ENCODE results near the gene NCBP1. TPM values are rescaled to one million over a fixed set of nuclear protein-coding genes. Genes with fewer than 3 reads are reported as not detected.

Gene NCBP1
- total and polyA plus RNA-seq, 9 of the 15 experiments (the other 6 are each of a cell fraction or from before 2014, with no cell fraction given), result 29.4 to 69.7 (median 57.5) TPM

GRCh38 chr9:97632985-97633858, at the start of gene NCBP1, which contains the start of gene TSTD2 (continued):
- TF ChIP-seq E2F6 (IDR thresholded peaks at IDR 0.05; ENCODE audit: borderline replicate concordance in 1 of 2, extremely low read depth in 1 of 2, insufficient read depth in 1 of 2, insufficient read length in 1 of 2, low read depth in 1 of 2, low read length in 1 of 2, poor library complexity in 1 of 2, severe bottlenecking in 1 of 2), result peak; percentile 89 to 96
- no peak for TF ChIP-seq ZNF778 (CRISPR knock-in tag; IDR thresholded peaks at IDR 0.05)
- peak; percentile 96 for TF ChIP-seq EP400 (IDR thresholded peaks at IDR 0.05)
- TF ChIP-seq CCNT2 (IDR thresholded peaks at IDR 0.05; ENCODE audit: borderline replicate concordance, extremely low read depth, insufficient read length, low read depth, low read length), result peak; percentile 82
- TF ChIP-seq ZNF146 (CRISPR knock-in tag; IDR thresholded peaks at IDR 0.05; ENCODE audit: unreplicated experiment), result no peak
- TF ChIP-seq NONO (IDR thresholded peaks at IDR 0.05; ENCODE audit: low read depth in 2 of 2, low read length in 1 of 2), result peak in 1 of 2 experiments; percentile 79; a peak in 1 of 4 replicates
- no peak for TF ChIP-seq ZNF347 (CRISPR knock-in tag; IDR thresholded peaks at IDR 0.05; ENCODE audit: low read depth)
- TF ChIP-seq HNRNPUL1 (IDR thresholded peaks at IDR 0.05; ENCODE audit: low read length), result no peak
- peak; percentile 95 for TF ChIP-seq KHSRP (IDR thresholded peaks at IDR 0.05)
- TF ChIP-seq ZEB2 (IDR thresholded peaks at IDR 0.05), result no peak
- TF ChIP-seq HDGF (IDR thresholded peaks at IDR 0.05), result no peak
- no peak; the same call in 1 of the 2 replicates for TF ChIP-seq KDM2B (CRISPR knock-in tag; IDR thresholded peaks at IDR 0.05)
- no peak; the same call in 1 of the 2 replicates for TF ChIP-seq KAT7 (CRISPR knock-in tag; IDR thresholded peaks at IDR 0.05; ENCODE audit: borderline replicate concordance)
- TF ChIP-seq, protein P1, sequence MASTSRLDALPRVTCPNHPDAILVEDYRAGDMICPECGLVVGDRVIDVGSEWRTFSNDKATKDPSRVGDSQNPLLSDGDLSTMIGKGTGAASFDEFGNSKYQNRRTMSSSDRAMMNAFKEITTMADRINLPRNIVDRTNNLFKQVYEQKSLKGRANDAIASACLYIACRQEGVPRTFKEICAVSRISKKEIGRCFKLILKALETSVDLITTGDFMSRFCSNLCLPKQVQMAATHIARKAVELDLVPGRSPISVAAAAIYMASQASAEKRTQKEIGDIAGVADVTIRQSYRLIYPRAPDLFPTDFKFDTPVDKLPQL (IDR thresholded peaks at IDR 0.05; ENCODE audit: extremely low read depth, insufficient read length), result no peak
- TF ChIP-seq NCOA2 (IDR thresholded peaks at IDR 0.05; ENCODE audit: partially characterized antibody in 2 of 2), result no peak
- TF ChIP-seq, protein P2, sequence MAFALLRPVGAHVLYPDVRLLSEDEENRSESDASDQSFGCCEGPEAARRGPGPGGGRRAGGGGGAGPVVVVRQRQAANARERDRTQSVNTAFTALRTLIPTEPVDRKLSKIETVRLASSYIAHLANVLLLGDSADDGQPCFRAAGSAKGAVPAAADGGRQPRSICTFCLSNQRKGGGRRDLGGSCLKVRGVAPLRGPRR (CRISPR knock-in tag; IDR thresholded peaks at IDR 0.05), result no peak
- TF ChIP-seq ZNF12 (CRISPR knock-in tag; IDR thresholded peaks at IDR 0.05), result no peak; the same call in 1 of the 2 replicates
- no peak for TF ChIP-seq ZNF695 (CRISPR knock-in tag; IDR thresholded peaks at IDR 0.05)
- TF ChIP-seq, protein P3, sequence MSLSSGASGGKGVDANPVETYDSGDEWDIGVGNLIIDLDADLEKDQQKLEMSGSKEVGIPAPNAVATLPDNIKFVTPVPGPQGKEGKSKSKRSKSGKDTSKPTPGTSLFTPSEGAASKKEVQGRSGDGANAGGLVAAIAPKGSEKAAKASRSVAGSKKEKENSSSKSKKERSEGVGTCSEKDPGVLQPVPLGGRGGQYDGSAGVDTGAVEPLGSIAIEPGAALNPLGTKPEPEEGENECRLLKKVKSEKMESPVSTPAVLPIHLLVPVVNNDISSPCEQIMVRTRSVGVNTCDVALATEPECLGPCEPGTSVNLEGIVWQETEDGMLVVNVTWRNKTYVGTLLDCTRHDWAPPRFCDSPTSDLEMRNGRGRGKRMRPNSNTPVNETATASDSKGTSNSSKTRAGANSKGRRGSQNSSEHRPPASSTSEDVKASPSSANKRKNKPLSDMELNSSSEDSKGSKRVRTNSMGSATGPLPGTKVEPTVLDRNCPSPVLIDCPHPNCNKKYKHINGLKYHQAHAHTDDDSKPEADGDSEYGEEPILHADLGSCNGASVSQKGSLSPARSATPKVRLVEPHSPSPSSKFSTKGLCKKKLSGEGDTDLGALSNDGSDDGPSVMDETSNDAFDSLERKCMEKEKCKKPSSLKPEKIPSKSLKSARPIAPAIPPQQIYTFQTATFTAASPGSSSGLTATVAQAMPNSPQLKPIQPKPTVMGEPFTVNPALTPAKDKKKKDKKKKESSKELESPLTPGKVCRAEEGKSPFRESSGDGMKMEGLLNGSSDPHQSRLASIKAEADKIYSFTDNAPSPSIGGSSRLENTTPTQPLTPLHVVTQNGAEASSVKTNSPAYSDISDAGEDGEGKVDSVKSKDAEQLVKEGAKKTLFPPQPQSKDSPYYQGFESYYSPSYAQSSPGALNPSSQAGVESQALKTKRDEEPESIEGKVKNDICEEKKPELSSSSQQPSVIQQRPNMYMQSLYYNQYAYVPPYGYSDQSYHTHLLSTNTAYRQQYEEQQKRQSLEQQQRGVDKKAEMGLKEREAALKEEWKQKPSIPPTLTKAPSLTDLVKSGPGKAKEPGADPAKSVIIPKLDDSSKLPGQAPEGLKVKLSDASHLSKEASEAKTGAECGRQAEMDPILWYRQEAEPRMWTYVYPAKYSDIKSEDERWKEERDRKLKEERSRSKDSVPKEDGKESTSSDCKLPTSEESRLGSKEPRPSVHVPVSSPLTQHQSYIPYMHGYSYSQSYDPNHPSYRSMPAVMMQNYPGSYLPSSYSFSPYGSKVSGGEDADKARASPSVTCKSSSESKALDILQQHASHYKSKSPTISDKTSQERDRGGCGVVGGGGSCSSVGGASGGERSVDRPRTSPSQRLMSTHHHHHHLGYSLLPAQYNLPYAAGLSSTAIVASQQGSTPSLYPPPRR (CRISPR knock-in tag; IDR thresholded peaks at IDR 0.05; ENCODE audit: borderline replicate concordance), result no peak
- peak; percentile 3; the same call in 1 of the 2 replicates for TF ChIP-seq STAT5A (IDR thresholded peaks at IDR 0.05; ENCODE audit: borderline replicate concordance, low read length)
- no peak for TF ChIP-seq ZBED1 (IDR thresholded peaks at IDR 0.05)
